COLO829 (cell line): Measurements from ENCODE around the gene MCTP1.

Experiments
- DNase-seq: peaks from one replicate; pipeline ENCODE4 v3.0.0; 2012; ENCODE audit warnings: low spot score

MCTP1 gene

DNA sequence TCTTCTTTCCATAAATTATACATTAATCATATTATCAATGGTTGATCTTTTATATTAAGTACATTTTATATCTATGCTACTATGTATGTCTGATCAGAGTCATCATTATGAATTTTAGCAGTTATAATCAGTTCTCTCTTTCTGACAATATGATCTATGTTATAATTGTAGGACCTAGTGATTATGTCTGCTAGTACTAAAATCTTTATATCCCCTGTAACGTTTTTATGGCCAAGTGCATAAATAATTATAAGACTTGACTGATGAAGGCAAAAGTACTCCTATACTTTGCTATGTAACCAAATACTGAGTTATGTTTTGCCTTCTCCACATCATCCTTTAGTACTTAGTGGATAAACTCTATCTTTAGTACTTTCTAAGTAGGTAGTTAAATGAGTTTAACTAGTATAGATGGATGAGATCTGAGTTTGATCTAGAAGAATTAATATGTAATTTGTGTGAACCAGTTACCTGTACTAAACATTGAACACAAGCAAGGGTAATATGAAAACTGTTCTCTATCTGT, 591.0 kb downstream of the MCTP1 start:
- DNase-seq = no peak

DNA sequence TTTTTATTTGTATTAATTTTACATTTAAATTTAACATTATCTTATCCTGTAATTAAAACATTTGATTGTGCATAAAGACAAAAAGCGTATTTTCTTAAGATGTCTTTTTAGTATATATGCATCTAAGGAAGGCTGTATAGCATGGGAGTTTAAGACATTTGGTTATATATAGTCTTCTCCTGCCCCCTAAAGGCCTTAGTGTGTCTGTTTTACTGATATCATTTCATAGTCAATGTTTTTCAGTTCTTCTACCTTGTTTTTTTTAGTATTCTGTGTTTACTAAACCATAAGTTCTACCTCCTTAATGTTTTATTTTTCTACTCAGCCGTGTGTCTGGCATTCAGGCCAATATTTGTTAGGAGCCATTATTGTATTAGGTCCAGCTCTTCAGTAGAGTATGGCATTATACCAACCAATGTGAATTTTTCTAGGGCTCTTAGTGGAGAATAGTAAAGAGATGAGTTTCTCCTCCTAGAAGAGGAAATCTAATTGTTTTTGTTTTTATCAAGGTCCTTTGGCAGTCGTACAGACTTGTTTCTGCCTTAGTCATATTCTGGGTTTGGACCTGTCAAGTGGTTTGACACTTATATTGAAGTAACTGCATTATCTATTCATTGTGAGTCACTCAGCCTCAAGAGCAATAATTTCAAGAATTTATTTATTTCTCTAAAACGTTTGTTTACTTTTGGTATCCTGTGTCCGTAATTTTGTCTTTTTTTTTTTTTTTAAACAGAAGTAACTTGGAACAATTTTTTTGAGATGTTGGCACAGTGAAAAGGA, 591.7 kb downstream of the MCTP1 start:
- peak; percentile 6 for DNase-seq

DNA sequence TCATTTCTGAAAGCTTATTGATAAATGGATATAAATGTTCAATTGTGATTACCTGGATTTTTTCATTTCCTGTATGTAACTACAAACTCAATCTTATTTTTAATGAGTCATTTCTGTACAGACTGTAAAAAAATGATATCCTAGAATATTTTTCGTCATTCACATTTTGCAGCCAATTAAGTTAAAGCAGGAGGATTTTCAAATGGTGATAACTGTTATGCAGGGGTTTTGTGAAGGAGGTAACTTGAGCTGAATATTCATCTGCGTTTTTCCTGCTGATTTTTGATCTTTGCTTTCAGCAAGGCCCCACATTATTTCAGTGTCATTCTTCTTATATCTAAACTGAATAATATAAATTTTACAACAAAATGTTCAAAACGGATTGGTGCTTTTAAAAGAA, 592.3 kb downstream of the MCTP1 start:
- DNase-seq = no peak

DNA sequence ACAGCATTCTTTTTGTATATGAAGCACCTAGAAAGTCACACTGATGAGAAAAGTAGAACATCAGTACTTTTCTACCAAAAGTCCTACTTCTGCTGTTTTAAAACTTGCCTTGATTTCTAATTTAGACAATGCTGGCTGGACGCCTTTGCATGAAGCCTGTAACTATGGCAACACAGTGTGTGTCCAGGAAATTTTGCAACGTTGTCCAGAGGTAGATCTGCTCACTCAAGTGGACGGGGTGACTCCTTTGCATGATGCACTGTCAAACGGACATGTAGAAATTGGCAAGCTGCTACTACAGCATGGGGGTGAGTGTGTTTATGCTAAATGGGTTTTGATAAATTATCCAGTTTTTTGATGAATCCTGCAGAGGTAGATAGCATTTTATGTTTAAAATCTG, 592.9 kb downstream of the MCTP1 start:
- DNase-seq = no peak

DNA sequence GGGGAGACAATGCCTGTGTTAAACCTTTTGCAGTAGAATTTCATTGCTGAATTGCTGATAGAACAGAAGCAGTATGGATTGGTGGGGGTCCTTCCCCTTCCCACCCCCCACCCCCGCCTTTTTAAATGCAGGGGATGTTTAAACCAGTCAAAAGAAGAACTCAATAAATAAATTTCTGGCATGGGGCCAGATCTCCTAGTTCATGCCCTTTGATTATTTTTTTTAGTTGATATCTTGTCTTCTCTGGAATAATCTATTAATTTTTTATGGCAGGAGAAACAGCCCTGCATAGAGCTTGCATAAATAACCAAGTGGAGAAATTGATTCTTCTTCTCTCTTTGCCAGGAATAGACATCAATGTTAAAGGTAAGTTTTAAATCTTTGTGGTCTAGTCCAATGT, 593.6 kb downstream of the MCTP1 start:
- DNase-seq = no peak

DNA sequence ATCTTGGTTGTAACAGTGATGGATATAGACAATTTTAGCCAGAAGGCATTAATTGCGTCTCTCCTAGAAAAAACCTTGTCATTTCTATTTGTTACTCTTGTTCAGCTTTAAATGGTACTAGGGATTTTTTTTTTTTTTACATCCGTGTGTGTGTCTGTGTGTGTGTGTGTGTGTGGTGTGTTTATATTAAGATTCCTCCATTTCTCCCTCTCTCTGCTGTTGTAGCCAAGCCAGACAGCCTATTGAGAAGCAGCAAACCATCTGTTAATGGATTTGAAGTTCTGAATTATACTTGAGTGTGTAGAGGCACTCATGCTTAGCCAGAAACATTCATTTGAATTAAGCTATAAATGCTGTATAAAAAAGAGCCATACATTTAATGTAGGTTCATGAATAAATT, 594.1 kb downstream of the MCTP1 start:
- no peak for DNase-seq

DNA sequence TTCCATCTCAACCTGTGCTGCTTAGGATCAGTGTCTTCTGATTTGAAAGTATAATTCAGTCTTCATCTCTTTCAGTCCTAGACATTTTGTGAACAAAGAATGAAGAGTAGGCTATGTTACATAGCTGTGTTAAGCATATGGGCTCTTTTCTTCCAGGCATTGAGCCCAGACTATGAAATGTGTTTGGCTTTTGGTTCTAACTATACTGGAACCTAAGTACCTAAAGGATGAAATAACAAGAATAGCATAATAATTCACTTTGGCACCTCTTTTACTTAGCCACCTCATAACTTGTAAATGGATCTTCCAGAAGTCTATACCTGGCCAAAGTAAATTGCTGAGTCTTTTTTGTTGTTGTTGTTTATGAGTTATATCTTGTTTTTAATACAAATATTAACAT, 595.0 kb downstream of the MCTP1 start:
- no peak for DNase-seq

DNA sequence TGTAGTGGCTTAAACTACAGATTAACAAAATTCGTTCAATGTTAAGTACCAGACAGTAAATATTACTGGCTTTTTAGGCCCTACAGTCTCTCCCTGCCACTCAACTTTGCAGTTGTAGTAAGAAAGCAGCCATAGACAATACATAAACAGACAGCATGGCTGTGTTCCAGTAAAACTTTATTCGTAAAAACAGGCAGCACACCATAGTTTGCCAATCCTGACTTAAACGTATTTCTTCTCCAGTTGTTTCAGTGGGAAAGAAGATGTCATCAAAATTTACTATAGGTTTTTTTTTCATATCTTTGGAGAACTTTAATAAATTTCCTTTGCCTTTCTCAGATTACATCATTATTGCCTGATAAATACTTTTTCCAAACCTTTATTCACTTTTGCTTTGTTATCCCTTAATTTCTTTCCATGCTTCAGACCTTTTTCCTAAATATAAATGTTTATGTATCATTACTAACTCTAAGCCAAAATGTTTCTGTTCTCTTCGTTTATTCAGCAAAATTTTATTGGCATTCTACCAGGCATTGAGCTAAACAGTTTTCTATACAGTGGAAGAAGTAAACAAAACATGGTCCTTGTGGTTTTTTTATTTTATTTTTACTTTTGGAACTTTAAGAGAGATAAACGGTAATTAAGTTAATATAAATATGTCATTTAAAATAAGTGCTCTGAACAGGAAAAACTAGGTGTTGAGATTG, 601.9 kb downstream of the MCTP1 start:
- DNase-seq = no peak

DNA sequence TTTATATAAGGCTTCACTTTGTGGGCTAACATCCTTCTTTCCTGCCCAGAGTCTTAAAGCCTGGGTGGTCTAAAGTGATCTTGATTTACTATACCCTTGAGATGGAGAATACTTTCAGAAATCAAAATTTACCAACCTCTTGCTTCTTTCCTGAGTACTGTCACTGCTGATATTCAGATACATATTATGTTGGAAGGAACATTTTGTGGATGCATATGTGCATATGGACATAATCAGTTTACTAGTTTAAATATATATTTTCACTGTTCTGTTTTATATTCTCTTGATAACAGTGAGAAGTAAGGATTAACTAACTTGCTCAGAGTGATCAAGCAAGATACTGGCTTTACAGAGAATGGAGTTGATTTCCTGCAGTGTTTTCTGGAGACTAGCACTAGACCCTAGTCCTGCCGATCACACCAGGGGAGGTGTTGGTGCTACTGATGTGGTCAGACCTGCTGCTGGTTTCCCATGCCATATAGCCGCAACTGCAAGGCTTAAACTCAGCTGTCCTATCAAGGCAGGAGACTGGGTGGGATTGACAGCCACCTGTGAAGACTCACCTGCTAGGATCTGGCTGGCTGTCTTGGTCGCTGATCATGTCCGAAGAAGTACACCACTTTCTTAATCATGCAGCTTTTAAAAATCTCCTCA, 608.8 kb downstream of the MCTP1 start:
- DNase-seq = no peak

DNA sequence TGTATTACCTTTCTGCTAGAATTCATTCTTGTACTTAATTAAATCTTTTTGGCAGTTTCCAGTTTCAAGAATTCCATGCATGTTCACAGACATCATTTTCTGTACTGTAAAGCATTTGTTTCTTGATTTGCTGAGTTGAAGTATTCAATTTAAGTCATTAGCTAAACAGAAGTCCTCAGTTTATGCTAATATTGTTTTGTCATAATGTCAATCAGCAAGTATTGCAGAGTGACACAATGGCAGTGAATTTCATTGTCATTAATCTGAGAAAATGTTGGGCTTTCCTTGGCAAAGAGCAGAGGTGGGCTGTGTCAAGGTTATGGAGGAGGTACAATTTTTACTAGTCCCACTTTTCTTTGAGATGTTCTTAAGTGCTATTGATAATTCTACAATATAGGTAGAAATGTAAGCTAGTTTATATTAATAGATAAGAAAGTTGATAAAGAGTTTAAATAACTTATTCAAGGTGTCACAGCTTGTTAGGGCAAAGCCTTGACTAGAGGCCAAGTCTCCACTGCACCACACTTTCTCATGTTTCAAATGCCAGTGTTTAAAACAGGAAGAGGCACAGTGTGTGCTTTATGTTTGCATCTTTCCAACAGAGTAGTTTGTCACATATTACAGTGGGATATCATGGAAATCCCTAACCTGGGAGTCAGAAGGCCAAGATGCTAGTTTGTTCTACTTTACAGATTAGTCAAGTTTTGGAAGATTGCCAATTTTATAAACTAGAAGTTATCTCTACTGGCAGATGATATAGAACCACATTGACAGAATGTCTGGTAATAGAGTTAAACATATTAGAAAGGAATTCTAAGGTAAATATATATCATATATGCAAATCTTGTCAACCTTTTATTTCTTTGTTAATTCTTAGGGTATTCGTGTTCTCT, 610.2 kb downstream of the MCTP1 start:
- DNase-seq = no peak

DNA sequence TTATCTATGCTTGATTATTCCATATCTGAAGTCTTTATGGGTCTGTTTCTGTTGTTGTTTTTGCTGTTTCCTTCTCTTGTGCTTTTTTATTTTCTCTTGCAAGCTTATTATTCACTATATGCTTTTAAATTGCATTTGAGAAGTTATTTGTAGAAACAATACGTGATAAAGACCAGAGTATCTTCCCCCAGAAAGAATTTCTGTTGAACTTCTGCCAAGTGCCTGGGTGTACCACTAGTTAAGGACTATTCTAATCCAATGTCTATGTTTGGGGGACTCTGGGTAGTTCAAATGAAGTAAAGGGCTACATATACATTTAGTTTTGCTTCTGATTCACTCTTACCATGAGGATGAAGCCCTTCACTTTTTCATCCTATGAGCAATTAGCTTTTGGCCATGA, 612.1 kb downstream of the MCTP1 start:
- DNase-seq = no peak

DNA sequence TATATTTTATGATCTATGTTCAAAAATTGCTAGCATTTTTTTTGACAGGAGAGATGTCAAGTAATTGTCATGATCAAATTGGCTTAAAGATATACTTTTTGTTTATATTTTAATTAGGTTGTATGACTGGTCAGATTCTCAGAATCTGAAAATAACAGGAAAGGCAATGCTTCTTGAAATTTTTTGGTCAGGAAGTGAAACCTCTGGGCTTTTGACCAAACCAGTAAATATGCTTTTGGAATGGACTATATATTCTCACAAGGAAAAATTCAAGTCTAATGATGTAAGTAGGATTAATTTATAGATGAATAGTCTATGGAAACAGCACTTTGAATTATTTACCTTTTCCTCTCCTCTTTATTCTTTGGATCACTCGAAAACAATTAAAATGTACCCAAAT, 614.2 kb downstream of the MCTP1 start:
- DNase-seq = no peak

DNA sequence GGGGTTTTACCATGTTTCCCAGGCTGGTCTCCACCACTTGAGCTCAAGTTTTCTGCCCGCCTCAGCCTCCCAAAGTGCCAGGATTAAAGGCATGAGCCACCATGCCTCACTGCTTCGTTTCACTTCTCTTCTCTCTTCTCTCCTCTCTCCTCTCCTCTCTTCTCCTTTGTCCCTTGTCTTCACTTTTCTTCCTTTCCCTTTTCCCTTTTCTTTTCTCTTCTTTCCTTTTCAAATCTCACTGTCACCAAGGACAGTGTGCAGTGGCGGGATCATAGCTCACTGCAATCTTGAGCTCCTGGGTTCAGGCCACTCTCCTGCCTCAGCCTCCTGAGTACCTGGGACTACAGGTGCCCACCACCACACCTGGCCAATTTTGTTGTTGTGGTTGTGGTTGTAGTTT, 617.0 kb downstream of the MCTP1 start:
- no peak for DNase-seq

DNA sequence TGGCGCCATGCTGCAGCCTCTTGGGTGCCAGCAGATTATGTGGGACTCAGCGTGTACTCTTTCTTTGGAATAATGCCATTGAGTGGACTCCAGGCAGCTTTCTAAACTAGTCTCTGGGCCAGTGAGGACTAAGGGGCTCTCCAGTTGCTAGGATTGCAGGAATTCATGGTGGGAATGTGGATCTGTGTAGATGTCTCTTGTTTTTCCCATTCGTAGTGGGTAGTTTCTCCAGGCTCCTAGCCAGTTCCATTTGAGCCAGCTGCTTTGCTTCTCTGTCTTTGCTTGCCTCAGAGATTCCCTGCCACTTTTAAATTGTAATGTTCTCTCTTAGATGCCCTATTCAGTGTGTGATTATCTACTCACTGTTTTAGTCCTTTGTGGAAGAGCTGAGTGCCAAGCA, 623.8 kb downstream of the MCTP1 start:
- DNase-seq = no peak

DNA sequence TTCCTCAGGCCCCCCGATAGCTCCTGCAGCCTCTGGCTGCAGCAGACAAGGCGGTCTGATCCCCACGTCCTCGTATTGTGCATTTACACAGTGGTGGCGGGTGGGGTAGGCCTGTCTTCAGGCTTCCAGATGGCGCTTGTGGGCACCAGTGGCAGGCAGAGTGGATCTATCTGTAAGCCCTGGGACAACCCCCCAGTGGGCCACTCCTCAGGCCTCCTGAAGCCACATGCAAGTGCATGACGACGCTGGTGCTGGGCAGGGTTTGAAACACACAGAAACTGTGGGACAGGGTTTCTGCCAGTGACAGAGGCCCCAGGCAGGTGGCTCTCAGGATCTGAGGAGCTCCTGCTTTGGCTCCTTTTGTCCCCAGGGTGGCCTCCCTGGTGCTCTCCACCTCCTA, 624.4 kb downstream of the MCTP1 start:
- DNase-seq = no peak

DNA sequence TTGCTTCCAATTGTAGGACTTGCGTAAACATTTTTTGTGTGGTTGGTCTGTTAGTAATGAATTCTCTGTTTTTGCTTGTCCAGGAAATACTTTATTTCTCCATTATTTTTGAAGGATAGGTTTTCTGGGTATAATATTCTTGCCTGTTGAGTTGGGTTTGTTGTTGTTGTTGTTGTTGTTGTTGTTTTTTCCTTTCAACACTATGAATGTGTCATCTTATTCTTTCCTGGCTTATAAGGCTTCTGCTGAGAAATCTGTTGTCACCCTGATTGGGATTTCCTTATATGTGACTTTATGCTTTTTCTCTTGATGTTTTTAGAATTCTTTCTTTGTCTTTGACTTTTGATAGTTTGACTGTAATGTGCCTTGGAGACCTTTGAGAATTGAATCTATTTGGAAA, 626.6 kb downstream of the MCTP1 start:
- DNase-seq = no peak
